ENCODE measurements around the gene RCAN2. TPM values are rescaled to one million over a fixed set of nuclear protein-coding genes. Genes with fewer than 3 reads are reported as not detected.

Gene RCAN2
- total RNA-seq, 1 donor from 2014 or later, result 17.0 TPM

DNA sequence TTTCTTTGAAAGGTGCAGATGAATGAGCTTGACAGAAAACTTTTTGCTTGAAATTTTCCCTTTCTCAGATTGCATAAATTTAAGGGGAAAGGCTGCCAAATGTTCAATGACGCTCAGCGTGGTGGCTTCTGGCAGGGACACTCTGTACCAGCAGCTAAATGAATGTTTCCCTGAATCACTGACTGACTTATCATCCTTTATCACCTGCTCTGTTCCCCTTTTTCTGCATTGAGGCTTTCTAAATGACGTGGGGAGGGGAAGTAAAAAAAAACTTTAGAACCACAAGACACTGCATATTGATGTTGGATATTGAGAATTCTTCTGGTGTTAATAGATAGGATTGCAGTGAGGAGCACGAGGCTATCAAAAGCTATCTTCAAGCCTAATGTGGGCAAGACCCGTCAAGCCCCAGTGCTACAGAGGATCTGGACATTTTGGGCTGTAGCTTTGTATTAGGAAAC is 273.5 kb downstream of the RCAN2 start:
- H3K27me3 Mint-ChIP-seq (ENCODE audit: unreplicated experiment), result no peaks in the 10 kb centered on the region
- no peak overlapping the region for H3K27ac Mint-ChIP-seq (ENCODE audit: unreplicated experiment)
- DNase-seq (ENCODE audit: low spot score), result no peak
- no peak overlapping the region for H3K4me3 Mint-ChIP-seq (ENCODE audit: unreplicated experiment)
- TF ChIP-seq, protein P1, sequence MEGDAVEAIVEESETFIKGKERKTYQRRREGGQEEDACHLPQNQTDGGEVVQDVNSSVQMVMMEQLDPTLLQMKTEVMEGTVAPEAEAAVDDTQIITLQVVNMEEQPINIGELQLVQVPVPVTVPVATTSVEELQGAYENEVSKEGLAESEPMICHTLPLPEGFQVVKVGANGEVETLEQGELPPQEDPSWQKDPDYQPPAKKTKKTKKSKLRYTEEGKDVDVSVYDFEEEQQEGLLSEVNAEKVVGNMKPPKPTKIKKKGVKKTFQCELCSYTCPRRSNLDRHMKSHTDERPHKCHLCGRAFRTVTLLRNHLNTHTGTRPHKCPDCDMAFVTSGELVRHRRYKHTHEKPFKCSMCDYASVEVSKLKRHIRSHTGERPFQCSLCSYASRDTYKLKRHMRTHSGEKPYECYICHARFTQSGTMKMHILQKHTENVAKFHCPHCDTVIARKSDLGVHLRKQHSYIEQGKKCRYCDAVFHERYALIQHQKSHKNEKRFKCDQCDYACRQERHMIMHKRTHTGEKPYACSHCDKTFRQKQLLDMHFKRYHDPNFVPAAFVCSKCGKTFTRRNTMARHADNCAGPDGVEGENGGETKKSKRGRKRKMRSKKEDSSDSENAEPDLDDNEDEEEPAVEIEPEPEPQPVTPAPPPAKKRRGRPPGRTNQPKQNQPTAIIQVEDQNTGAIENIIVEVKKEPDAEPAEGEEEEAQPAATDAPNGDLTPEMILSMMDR (IDR thresholded peaks at IDR 0.05; ENCODE audit: unreplicated experiment), result no peak
- H3K36me3 Mint-ChIP-seq (ENCODE audit: low read depth, unreplicated experiment), result no peaks in the 10 kb centered on the region
- H3K9me3 Mint-ChIP-seq (ENCODE audit: unreplicated experiment), result no peaks in the 10 kb centered on the region
- H3K4me1 Mint-ChIP-seq (ENCODE audit: unreplicated experiment), result no peaks in the 10 kb centered on the region

DNA sequence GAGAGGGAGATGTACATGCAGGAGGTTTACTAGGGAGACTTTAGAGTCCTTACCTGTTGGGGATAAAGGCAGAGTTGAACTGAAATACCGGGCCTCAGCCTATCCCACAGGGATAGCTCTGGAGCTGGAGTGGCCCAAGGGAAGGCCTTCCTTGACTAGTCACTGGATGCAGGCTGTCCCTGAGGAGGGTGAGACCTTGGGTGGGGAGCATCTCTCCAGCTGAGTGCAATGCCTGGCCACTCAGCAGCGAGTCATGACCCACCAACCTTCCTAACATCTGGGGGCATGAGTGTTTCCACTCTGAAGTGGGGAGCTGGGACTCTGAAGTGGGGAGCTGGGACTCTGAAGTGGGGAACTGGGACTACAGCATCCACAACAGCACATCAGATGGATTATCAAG is 274.4 kb downstream of the RCAN2 start:
- no peaks in the 10 kb centered on the region for H3K9me3 Mint-ChIP-seq (ENCODE audit: unreplicated experiment)
- no peak overlapping the region for H3K4me3 Mint-ChIP-seq (ENCODE audit: unreplicated experiment)
- H3K27me3 Mint-ChIP-seq (ENCODE audit: unreplicated experiment), result no peaks in the 10 kb centered on the region
- no peak overlapping the region for H3K27ac Mint-ChIP-seq (ENCODE audit: unreplicated experiment)
- TF ChIP-seq, protein P1 (IDR thresholded peaks at IDR 0.05; ENCODE audit: unreplicated experiment), result no peak
- H3K4me1 Mint-ChIP-seq (ENCODE audit: unreplicated experiment), result no peaks in the 10 kb centered on the region
- DNase-seq (ENCODE audit: low spot score), result no peak
- no peaks in the 10 kb centered on the region for H3K36me3 Mint-ChIP-seq (ENCODE audit: low read depth, unreplicated experiment)

DNA sequence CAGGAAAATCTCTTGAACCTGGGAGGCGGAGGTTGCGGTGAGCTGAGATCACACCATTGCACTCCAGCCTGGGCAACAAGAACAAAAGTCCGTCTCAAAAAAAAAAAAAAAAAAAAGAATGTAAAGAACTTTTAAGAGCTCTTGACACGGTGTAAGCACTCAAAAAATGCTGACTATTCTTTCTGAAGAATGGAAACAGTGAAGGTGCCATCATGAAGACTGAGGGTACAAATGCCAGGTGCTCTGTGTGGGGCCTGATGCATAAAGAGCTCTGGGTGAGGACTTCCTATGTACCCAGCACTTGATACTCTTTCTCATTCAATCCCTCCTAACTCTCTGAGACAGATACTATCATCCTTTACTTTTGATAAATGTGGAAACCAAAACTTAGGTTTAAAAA is 275.5 kb downstream of the RCAN2 start:
- Mint-ChIP-seq H3K4me1 (ENCODE audit: unreplicated experiment) (no peaks in the 10 kb centered on the region), H3K27me3 (ENCODE audit: unreplicated experiment) (no peaks in the 10 kb centered on the region)

DNA sequence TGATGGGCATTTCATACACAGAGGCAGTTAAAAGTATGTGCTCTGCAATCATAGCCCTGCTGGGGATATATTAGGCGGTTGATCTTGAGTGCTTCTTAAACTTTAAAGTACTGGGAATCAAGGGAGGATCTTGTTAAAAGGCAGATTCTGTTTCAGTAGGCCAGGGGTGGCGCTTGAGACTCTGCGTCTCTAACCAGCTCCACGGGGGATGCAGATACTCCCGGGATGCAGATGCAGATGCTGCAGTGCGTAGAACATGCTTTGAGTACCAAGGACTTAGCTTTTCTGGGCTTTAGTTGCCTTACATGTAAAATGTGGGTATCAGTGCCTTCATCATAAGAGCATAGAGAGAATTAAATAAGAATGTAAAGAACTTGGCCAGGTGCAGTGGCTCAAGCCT is 276.0 kb downstream of the RCAN2 start:
- no peak overlapping the region for H3K4me3 Mint-ChIP-seq (ENCODE audit: unreplicated experiment)
- no peaks in the 10 kb centered on the region for H3K36me3 Mint-ChIP-seq (ENCODE audit: low read depth, unreplicated experiment)
- H3K27ac Mint-ChIP-seq (ENCODE audit: unreplicated experiment), result no peak overlapping the region
- TF ChIP-seq, protein P1 (IDR thresholded peaks at IDR 0.05; ENCODE audit: unreplicated experiment), result no peak
- no peak for DNase-seq (ENCODE audit: low spot score)
- H3K4me1 Mint-ChIP-seq (ENCODE audit: unreplicated experiment), result no peaks in the 10 kb centered on the region
- no peaks in the 10 kb centered on the region for H3K9me3 Mint-ChIP-seq (ENCODE audit: unreplicated experiment)
- H3K27me3 Mint-ChIP-seq (ENCODE audit: unreplicated experiment), result no peaks in the 10 kb centered on the region

More for the DNA sequence above, 275.5 kb downstream of the RCAN2 start:
- no peak for DNase-seq (ENCODE audit: low spot score)
- Mint-ChIP-seq H3K9me3 (ENCODE audit: unreplicated experiment) (no peaks in the 10 kb centered on the region), H3K36me3 (ENCODE audit: low read depth, unreplicated experiment) (no peaks in the 10 kb centered on the region), H3K27ac (ENCODE audit: unreplicated experiment) (no peak overlapping the region), H3K4me3 (ENCODE audit: unreplicated experiment) (no peak overlapping the region)
- TF ChIP-seq, protein P1 (IDR thresholded peaks at IDR 0.05; ENCODE audit: unreplicated experiment), result no peak

DNA sequence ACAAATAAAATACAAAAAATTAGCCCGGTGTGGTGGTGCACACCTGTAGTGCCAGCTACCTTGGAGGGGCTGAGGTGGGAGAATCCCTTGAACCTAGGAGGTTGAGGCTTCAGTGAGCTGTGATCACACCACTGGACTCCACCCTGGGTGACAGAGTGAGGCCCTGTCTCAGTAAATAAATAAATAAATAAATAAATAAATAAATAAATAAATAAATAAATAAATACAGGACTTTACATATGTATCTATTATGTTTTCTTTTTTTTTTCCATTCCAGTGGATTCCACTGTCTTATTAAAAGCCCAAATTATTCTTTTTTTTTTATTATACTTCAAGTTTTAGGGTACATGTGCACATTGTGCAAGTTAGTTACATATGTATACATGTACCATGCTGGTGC is 279.3 kb downstream of the RCAN2 start:
- Mint-ChIP-seq H3K27me3 (ENCODE audit: unreplicated experiment) (no peaks in the 10 kb centered on the region), H3K4me3 (ENCODE audit: unreplicated experiment) (no peak overlapping the region), H3K9me3 (ENCODE audit: unreplicated experiment) (no peaks in the 10 kb centered on the region), H3K36me3 (ENCODE audit: low read depth, unreplicated experiment) (no peaks in the 10 kb centered on the region), H3K27ac (ENCODE audit: unreplicated experiment) (no peak overlapping the region), H3K4me1 (ENCODE audit: unreplicated experiment) (no peaks in the 10 kb centered on the region)
- no peak for DNase-seq (ENCODE audit: low spot score)
- TF ChIP-seq, protein P1 (IDR thresholded peaks at IDR 0.05; ENCODE audit: unreplicated experiment), result no peak
